ENCODE data around the gene CYP39A1.

The CYP39A1 gene

DNA sequence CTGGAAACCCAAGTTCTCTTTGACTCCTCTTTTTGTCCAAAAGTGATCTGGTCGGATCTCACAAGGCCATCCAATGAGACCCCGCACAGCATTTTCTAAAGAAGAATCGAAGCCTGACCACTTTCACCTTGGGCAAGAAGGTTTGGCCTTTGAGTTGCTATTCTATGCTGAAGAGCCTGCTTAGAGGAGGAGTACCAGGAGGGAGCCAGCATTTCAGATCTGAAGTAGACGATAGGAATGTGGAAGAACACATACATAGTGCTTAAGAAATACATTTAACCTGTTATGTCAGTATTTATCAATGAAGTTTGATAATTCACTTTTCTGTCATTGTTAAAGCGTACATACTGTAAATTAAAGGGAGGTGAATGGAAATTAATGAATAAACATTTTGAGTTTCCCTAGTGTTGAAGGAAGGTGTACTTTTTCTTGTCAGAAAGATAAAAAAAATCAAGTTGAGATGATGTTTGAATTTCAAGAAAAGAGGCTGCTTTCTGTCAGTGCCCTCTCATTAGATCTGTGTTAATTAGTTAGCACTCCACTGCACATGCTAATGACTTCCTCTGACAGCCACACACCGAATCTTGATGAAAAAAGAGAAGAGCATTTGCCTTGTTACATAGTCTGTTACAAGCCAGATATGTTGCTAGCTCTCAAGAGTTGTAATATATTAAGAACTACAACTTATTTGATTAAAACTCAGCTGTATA, 24.1 kb upstream of the CYP39A1 start:
- Mint-ChIP-seq H3K4me1 (no peaks in the 10 kb centered on the region), H3K9me3 (no peaks in the 10 kb centered on the region), H3K27ac (no peak overlapping the region), H3K36me3 (ENCODE audit: low read depth) (peaks cover 6% of the 10 kb centered on the region), H3K4me3 (no peak overlapping the region), H3K27me3 (ENCODE audit: low read depth) (no peaks in the 10 kb centered on the region)
- TF ChIP-seq, protein P1, sequence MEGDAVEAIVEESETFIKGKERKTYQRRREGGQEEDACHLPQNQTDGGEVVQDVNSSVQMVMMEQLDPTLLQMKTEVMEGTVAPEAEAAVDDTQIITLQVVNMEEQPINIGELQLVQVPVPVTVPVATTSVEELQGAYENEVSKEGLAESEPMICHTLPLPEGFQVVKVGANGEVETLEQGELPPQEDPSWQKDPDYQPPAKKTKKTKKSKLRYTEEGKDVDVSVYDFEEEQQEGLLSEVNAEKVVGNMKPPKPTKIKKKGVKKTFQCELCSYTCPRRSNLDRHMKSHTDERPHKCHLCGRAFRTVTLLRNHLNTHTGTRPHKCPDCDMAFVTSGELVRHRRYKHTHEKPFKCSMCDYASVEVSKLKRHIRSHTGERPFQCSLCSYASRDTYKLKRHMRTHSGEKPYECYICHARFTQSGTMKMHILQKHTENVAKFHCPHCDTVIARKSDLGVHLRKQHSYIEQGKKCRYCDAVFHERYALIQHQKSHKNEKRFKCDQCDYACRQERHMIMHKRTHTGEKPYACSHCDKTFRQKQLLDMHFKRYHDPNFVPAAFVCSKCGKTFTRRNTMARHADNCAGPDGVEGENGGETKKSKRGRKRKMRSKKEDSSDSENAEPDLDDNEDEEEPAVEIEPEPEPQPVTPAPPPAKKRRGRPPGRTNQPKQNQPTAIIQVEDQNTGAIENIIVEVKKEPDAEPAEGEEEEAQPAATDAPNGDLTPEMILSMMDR (IDR thresholded peaks at IDR 0.05; ENCODE audit: unreplicated experiment in 3 of 3): no peak

DNA sequence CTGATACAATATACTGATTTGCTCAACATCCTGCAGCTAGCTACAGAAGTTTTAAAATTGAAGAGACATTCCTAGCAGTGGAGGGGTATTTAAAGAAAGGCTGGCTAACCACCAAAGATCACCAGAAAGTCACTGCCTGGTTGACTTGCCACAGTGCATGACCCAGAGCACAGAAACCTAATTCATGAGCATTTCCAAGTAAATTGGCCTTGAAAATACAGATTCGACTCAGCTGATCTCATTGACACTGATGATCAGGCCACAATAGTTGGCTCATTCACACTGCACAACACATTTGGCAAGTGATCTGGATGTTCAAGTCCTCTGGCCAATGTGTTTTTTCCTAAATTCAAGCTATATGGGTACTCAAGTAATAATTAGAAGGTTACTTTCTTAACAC, 21.8 kb upstream of the CYP39A1 start:
- no peaks in the 10 kb centered on the region for H3K27me3 Mint-ChIP-seq (ENCODE audit: low read depth)
- H3K4me1 Mint-ChIP-seq: no peaks in the 10 kb centered on the region
- peaks cover 9% of the 10 kb centered on the region for H3K36me3 Mint-ChIP-seq (ENCODE audit: low read depth)
- no peaks in the 10 kb centered on the region for H3K9me3 Mint-ChIP-seq
- TF ChIP-seq, protein P1 (IDR thresholded peaks at IDR 0.05; ENCODE audit: unreplicated experiment in 3 of 3): no peak
- H3K4me3 Mint-ChIP-seq: no peak overlapping the region
- H3K27ac Mint-ChIP-seq: no peak overlapping the region

- H3K36me3 Mint-ChIP-seq (ENCODE audit: low read depth): peaks cover 14% of the 10 kb centered on the region
- no peaks in the 10 kb centered on the region for H3K9me3 Mint-ChIP-seq
- H3K27ac Mint-ChIP-seq: no peak overlapping the region
- H3K4me1 Mint-ChIP-seq: no peaks in the 10 kb centered on the region
- no peaks in the 10 kb centered on the region for H3K27me3 Mint-ChIP-seq (ENCODE audit: low read depth)
- no peak overlapping the region for H3K4me3 Mint-ChIP-seq
- TF ChIP-seq, protein P1 (IDR thresholded peaks at IDR 0.05; ENCODE audit: unreplicated experiment in 3 of 3): no peak
These were observed 14.8 kb upstream of the CYP39A1 start for GRCh38 chr6:46667377-46667776.

DNA sequence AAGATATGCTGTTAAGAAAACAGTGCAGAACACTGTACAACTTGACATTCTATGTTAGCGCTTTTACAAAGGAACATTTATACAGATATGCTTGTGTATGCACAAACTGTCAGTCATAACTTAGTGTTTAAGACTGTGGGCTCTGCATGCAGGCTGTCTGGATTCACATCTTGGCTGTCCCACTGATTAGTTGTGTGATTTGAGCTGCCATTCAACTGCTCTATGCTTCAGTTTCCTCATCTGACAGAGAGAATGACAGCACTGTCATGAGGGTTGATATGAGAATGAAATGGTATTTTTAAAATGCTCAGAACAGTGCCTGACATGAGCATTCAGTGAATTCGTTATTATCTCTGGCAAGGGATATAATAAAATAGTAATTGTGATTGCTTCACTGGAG, 8.9 kb upstream of the CYP39A1 start:
- TF ChIP-seq, protein P1 (IDR thresholded peaks at IDR 0.05; ENCODE audit: unreplicated experiment in 3 of 3): no peak
- no peaks in the 10 kb centered on the region for H3K9me3 Mint-ChIP-seq
- no peaks in the 10 kb centered on the region for H3K27me3 Mint-ChIP-seq (ENCODE audit: low read depth)
- H3K36me3 Mint-ChIP-seq (ENCODE audit: low read depth): peaks cover 6% of the 10 kb centered on the region
- no peaks in the 10 kb centered on the region for H3K4me1 Mint-ChIP-seq
- H3K4me3 Mint-ChIP-seq: no peak overlapping the region
- H3K27ac Mint-ChIP-seq: no peak overlapping the region

- Mint-ChIP-seq H3K27ac (no peak overlapping the region), H3K27me3 (ENCODE audit: low read depth) (peaks cover 12% of the 10 kb centered on the region), H3K4me3 (no peak overlapping the region), H3K4me1 (peaks cover 5% of the 10 kb centered on the region), H3K36me3 (ENCODE audit: low read depth) (peaks cover 9% of the 10 kb centered on the region), H3K9me3 (no peaks in the 10 kb centered on the region)
- TF ChIP-seq, protein P1 (IDR thresholded peaks at IDR 0.05; ENCODE audit: unreplicated experiment in 3 of 3): no peak
These were observed 5.0 kb upstream of the CYP39A1 start for GRCh38 chr6:46657642-46658041.

DNA sequence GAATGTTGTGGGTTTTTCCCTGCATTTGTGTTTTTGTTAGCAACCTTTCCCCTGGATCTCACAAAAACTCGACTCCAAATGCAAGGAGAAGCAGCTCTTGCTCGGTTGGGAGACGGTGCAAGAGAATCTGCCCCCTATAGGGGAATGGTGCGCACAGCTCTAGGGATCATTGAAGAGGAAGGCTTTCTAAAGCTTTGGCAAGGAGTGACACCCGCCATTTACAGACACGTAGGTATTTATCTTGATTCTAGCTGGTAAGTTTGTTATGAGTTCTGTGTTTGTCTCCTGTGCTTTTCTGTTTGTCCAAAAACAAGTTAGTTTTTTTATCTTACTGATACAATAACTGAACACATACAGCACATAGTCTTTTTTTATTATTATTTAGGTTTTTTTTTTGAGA, 3.2 kb upstream of the CYP39A1 start:
- H3K4me1 Mint-ChIP-seq: peaks cover 17% of the 10 kb centered on the region
- H3K36me3 Mint-ChIP-seq (ENCODE audit: low read depth): peaks cover 9% of the 10 kb centered on the region
- TF ChIP-seq, protein P1 (IDR thresholded peaks at IDR 0.05; ENCODE audit: unreplicated experiment in 3 of 3): peak in 2 of 3 experiments; percentile 19 to 43
- H3K27me3 Mint-ChIP-seq (ENCODE audit: low read depth): peaks cover 14% of the 10 kb centered on the region
- no peak overlapping the region for H3K27ac Mint-ChIP-seq
- H3K4me3 Mint-ChIP-seq: peak overlapping the region; percentile 27 to 69 (median 46)
- no peaks in the 10 kb centered on the region for H3K9me3 Mint-ChIP-seq
